ENCODE measurements around the gene SREBF1. TPM values are rescaled to one million over a fixed set of nuclear protein-coding genes. Genes with fewer than 3 reads are reported as not detected.

SREBF1 gene
- total RNA-seq, 2 experiments from 2014 or later = 103 to 116 TPM

DNA sequence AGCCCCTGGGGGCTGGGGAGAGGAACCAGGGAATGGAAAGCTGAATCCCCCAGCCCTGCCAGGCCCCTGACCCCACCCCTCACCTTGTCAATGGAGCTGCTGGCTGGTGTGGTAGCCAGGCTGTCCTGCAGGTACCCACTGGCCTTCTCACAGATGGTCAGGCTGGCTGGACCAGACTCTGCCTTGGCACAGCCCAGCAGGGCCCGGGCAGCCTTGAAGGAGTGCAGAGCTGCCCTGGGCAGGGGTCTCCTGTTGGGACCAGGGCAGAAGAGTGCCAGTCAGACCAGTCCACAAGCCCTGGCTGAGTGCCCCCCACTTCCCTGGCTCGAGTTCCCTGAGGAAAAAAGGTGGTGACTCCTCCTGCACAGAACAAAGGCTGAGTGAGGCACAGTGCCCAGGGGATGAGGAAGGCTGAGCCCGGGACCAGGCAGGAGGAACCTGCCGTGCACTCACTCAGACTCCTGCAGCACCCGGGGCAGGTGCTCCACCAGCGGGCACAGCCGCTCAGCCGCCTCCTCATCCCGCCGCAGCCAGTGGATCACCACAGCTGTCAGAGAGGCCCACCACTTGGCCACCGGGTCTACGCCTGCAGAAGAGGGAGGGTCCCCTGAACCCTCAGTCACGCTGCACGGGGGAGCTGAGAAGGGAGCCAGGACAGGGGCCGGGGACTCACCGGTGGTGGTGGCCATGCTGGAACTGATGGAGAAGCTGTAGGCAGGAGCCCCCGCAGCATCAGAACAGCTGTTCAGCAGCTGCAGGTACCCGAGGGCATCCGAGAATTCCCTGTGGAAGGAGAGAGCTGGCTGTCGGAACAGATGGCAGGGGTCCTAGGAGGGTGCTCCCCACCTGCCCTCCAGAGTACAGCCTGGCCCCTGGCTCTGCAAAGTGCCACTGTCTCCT lies 22.4 kb downstream of the SREBF1 start:
- DNase-seq = no peak
- CTCF ChIA-PET = interaction anchor here (0.9 to 8.2 kb wide), 5 partner anchors 9 to 48 kb away, joined by 3 to 104 read pairs (median 4); no protein-coding TSS in a partner anchor
- intact Hi-C loops (cut with micrococcal nuclease) = loop anchor here (5.0 kb wide), 1 partner anchor 38 kb away; no protein-coding TSS in a partner anchor
- Mint-ChIP-seq H3K4me1 (ENCODE audit: low read depth) (peaks cover 25% of the 10 kb centered on the region), H3K9me3 (no peaks in the 10 kb centered on the region), H3K4me3 (no peak overlapping the region), H3K36me3 (ENCODE audit: low read depth) (peaks cover 44% of the 10 kb centered on the region), H3K27me3 (no peaks in the 10 kb centered on the region), H3K27ac (no peak overlapping the region)
- no peak for TF ChIP-seq CTCF (IDR thresholded peaks at IDR 0.05)
- POLR2A ChIA-PET = interaction anchor here (1.0 to 2.5 kb wide), 9 partner anchors 10 to 41 kb away, joined by 3 to 11 read pairs (median 6); partner anchors contain the start of gene SREBF1
- ATAC-seq = no peak

- Mint-ChIP-seq H3K4me1 (ENCODE audit: low read depth) (peaks cover 24% of the 10 kb centered on the region), H3K36me3 (ENCODE audit: low read depth) (peaks cover 40% of the 10 kb centered on the region), H3K27me3 (no peaks in the 10 kb centered on the region), H3K27ac (no peak overlapping the region), H3K9me3 (no peaks in the 10 kb centered on the region), H3K4me3 (no peak overlapping the region)
- DNase-seq = no peak
- ChIA-PET POLR2A (interaction anchor here (1.0 to 2.6 kb wide), 7 partner anchors 13 to 47 kb away, joined by 3 to 13 read pairs (median 7); partner anchors contain the start of gene SREBF1), CTCF (interaction anchor here (1.2 to 8.2 kb wide), 8 partner anchors 12 to 134 kb away, joined by 3 to 104 read pairs (median 12); no protein-coding TSS in a partner anchor)
- intact Hi-C loops (cut with micrococcal nuclease) = no loop called here
- ATAC-seq = no peak
- TF ChIP-seq CTCF (IDR thresholded peaks at IDR 0.05) = no peak
These were observed 23.1 kb downstream of the SREBF1 start for GRCh38 chr17:17813725-17814095.

- peaks cover 22% of the 10 kb centered on the region for H3K4me1 Mint-ChIP-seq (ENCODE audit: low read depth)
- no peaks in the 10 kb centered on the region for H3K9me3 Mint-ChIP-seq
- intact Hi-C loops (cut with micrococcal nuclease) = no loop called here
- ChIA-PET POLR2A (interaction anchor here (1.0 to 2.6 kb wide), 11 partner anchors 8 to 47 kb away, joined by 3 to 21 read pairs (median 8); partner anchors contain the start of gene SREBF1), CTCF (interaction anchor here (0.5 to 8.2 kb wide), 27 partner anchors 8 to 221 kb away, joined by 3 to 104 read pairs (median 5); partner anchors contain the start of gene SREBF1)
- H3K4me3 Mint-ChIP-seq = no peak overlapping the region
- no peak for TF ChIP-seq CTCF (IDR thresholded peaks at IDR 0.05)
- H3K27me3 Mint-ChIP-seq = no peaks in the 10 kb centered on the region
- peaks cover 37% of the 10 kb centered on the region for H3K36me3 Mint-ChIP-seq (ENCODE audit: low read depth)
- no peak for ATAC-seq
- DNase-seq = peak; percentile 30
- peak overlapping the region; percentile 75 for H3K27ac Mint-ChIP-seq
These were observed 23.6 kb downstream of the SREBF1 start for GRCh38 chr17:17813055-17813724.

- Mint-ChIP-seq H3K36me3 (ENCODE audit: low read depth) (peaks cover 31% of the 10 kb centered on the region), H3K4me3 (no peak overlapping the region), H3K27ac (peak overlapping the region; percentile 75), H3K27me3 (no peaks in the 10 kb centered on the region), H3K4me1 (ENCODE audit: low read depth) (peaks cover 22% of the 10 kb centered on the region), H3K9me3 (no peaks in the 10 kb centered on the region)
- DNase-seq (peak; percentile 74), ATAC-seq (peak; percentile 59)
- intact Hi-C loops (cut with micrococcal nuclease) = no loop called here
- peak; percentile 99 for TF ChIP-seq CTCF (IDR thresholded peaks at IDR 0.05)
- CTCF ChIA-PET = interaction anchor here (0.5 to 8.2 kb wide), 29 partner anchors 8 to 221 kb away, joined by 3 to 104 read pairs (median 5); partner anchors contain the start of gene SREBF1
- POLR2A ChIA-PET = interaction anchor here (0.6 to 2.6 kb wide), 15 partner anchors 9 to 148 kb away, joined by 3 to 21 read pairs (median 7); partner anchors contain the start of genes RAI1 and SREBF1
These were observed 24.4 kb downstream of the SREBF1 start for GRCh38 chr17:17812211-17813054.
